SK-N-SH (cell line): Measurements from ENCODE around the gene PTPRK. TPM values are rescaled to one million over a fixed set of nuclear protein-coding genes. Genes with fewer than 3 reads are reported as not detected.
A peak's percentile ranks its signal among the peaks of the same experiment; 100 is the strongest.

Experiments
- CTCF ChIA-PET: fragments of 300-600, 350-600 bp; formaldehyde crosslinking; extraction: SDS; loops from one replicate; lab custom pipeline; 2021; lab: Yijun Ruan, JAX
- POLR2A ChIA-PET: fragments of 350-600 bp; sonication (Branson Sonifier 250); formaldehyde crosslinking; extraction: SDS; loops from one replicate; lab custom pipeline; 2020; ENCODE audit warnings: antibody characterized with exemption, inconsistent platforms; lab: Yijun Ruan, JAX
- DNase-seq: peaks from one replicate; pipeline ENCODE4 v3.0.0; 2012
- H2AFZ ChIP-seq: fragments of 200-600 bp; sonication (generic); 2 replicates; pipeline ENCODE4 v1.8.1; 2016; ENCODE audit warnings: antibody characterized with exemption, mild to moderate bottlenecking, low read depth
- H3F3A ChIP-seq: fragments of 200-600 bp; sonication (generic); replicated peaks from 2 replicates; pipeline ENCODE3; 2016; ENCODE audit warnings: antibody characterized with exemption, mild to moderate bottlenecking; ENCODE audit not compliant: insufficient read depth
- H3K27ac ChIP-seq, 2 experiments: fragments of 200-500 bp in 1 of 2; fragments of 200-600 bp in 1 of 2; sonication (Bioruptor generic) in 1 of 2; sonication (generic), shearing (Covaris generic) in 1 of 2; 2 replicates each; pipeline versions ENCODE4 v1.5.1 to v1.6.1; 2014 to 2016; ENCODE audit warnings: low read depth in 2 of 2, inconsistent platforms in 1 of 2, low read length in 1 of 2, mild to moderate bottlenecking in 1 of 2, mixed read lengths in 1 of 2
- H3K27me3 ChIP-seq: fragments of 200-600 bp; sonication (generic), shearing (Covaris generic); 2 replicates; pipeline ENCODE4 v1.6.1; 2016; ENCODE audit warnings: mixed run types; ENCODE audit not compliant: insufficient read depth
- H3K36me3 ChIP-seq, 2 experiments: fragments of 200-500 bp in 1 of 2; fragments of 200-600 bp in 1 of 2; sonication (Bioruptor generic) in 1 of 2; sonication (generic) in 1 of 2; replicated peaks in 1 of 2; 2 replicates each; pipeline versions ENCODE3 to v1.5.1; 2014 to 2016; ENCODE audit warnings: low read length in 1 of 2, mild to moderate bottlenecking in 1 of 2; ENCODE audit not compliant: insufficient read depth in 2 of 2, control insufficient read depth in 1 of 2
- H3K4me1 ChIP-seq, 2 experiments: fragments of 200-500 bp in 1 of 2; fragments of 200-600 bp in 1 of 2; sonication (Bioruptor generic) in 1 of 2; sonication (generic), shearing (Covaris generic) in 1 of 2; 2 replicates each; pipeline versions ENCODE4 v1.5.1 to v1.6.1; 2014 to 2016; ENCODE audit warnings: low read depth in 1 of 2, low read length in 1 of 2, mixed run types in 1 of 2; ENCODE audit not compliant: insufficient read depth in 2 of 2, control insufficient read depth in 1 of 2
- H3K4me2 ChIP-seq: fragments of 200-600 bp; sonication (generic), shearing (Covaris generic); 2 replicates; pipeline ENCODE4 v1.6.1; 2017; ENCODE audit warnings: mixed run types
- H3K4me3 ChIP-seq, 2 experiments: fragments of 200-500 bp in 1 of 2; fragments of 200-600 bp in 1 of 2; sonication (Bioruptor generic) in 1 of 2; sonication (generic), shearing (Covaris generic) in 1 of 2; 2 replicates each; pipeline versions ENCODE4 v1.5.1 to v1.8.1; 2014 to 2016; ENCODE audit warnings: low read depth in 2 of 2, inconsistent platforms in 1 of 2, low read length in 1 of 2, mild to moderate bottlenecking in 1 of 2, mixed read lengths in 1 of 2, moderate library complexity in 1 of 2
- H3K79me2 ChIP-seq: fragments of 200-600 bp; sonication (generic); 2 replicates; pipeline ENCODE4 v1.8.1; 2017; ENCODE audit warnings: mild to moderate bottlenecking; ENCODE audit not compliant: insufficient read depth
- H3K9ac ChIP-seq: fragments of 200-600 bp; sonication (generic); 2 replicates; pipeline ENCODE4 v1.6.1; 2017; ENCODE audit warnings: mixed run types
- H3K9me2 ChIP-seq: fragments of 200-600 bp; sonication (generic); 2 replicates; pipeline ENCODE4 v1.6.1; 2017; ENCODE audit warnings: mixed run types
- H3K9me3 ChIP-seq: fragments of 200-600 bp; sonication (generic); 2 replicates; pipeline ENCODE4 v1.6.1; 2017; ENCODE audit warnings: mixed run types, mild to moderate bottlenecking, moderate library complexity
- H4K20me1 ChIP-seq: fragments of 200-600 bp; sonication (generic); 2 replicates; pipeline ENCODE4 v1.6.1; 2017; ENCODE audit warnings: mild to moderate bottlenecking, mixed run types; ENCODE audit not compliant: insufficient read depth
- ELF1 ChIP-seq: IDR thresholded peaks from 2 replicates; pipeline ENCODE4 v1.4.0; 2012
- FOSL2 ChIP-seq: IDR thresholded peaks from 2 replicates; pipeline ENCODE4 v1.4.0; 2012; ENCODE audit warnings: low read depth, mild to moderate bottlenecking, moderate library complexity, borderline replicate concordance
- FOXJ3 ChIP-seq: sonication (generic); formaldehyde crosslinking; IDR thresholded peaks from 2 replicates; pipeline ENCODE4 v1.5.1; 2020; ENCODE audit warnings: mild to moderate bottlenecking, missing genetic modification reagents
- JUND ChIP-seq: IDR thresholded peaks from 2 replicates; pipeline ENCODE4 v1.4.0; 2012
- MEF2A ChIP-seq: IDR thresholded peaks from 2 replicates; pipeline ENCODE4 v1.4.0; 2012; ENCODE audit warnings: low read depth, borderline replicate concordance
- NFIC ChIP-seq: IDR thresholded peaks from 2 replicates; pipeline ENCODE4 v1.4.0; 2012; ENCODE audit warnings: borderline replicate concordance
- RFX5 ChIP-seq: IDR thresholded peaks from 2 replicates; pipeline ENCODE4 v1.6.1; 2012; ENCODE audit warnings: mild to moderate bottlenecking, improper control_type of control experiment, low read length
- RXRA ChIP-seq: IDR thresholded peaks from 2 replicates; pipeline ENCODE4 v1.4.0; 2012; ENCODE audit warnings: low read depth, mild to moderate bottlenecking, borderline replicate concordance
- SIN3A ChIP-seq: IDR thresholded peaks from 2 replicates; pipeline ENCODE4 v1.6.1; 2012; ENCODE audit warnings: low read depth, mild to moderate bottlenecking, low read length, moderate library complexity, borderline replicate concordance
- TAF1 ChIP-seq: IDR thresholded peaks from 2 replicates; pipeline ENCODE4 v1.6.1; 2012; ENCODE audit warnings: low read depth, mild to moderate bottlenecking, low read length, moderate library complexity, borderline replicate concordance
- TCF12 ChIP-seq: IDR thresholded peaks from 2 replicates; pipeline ENCODE4 v1.4.0; 2012
- YY1 ChIP-seq: IDR thresholded peaks from 2 replicates; pipeline ENCODE4 v1.4.0; 2012; ENCODE audit warnings: low read depth, mild to moderate bottlenecking
- WGBS: methylation state at CpG from one replicate; pipeline ENCODE4 v1.1.6; 2017; ENCODE audit warnings: low lambda C conversion rate; 5-methylcytosine and 5-hydroxymethylcytosine counted together
- polyA plus RNA-seq, 3 experiments: library from polyadenylated mRNA; depleted of rRNA; stranded (reverse); fragments of >200 nt; gene quantifications; 2 replicates each; pipeline ENCODE4 v1.2.3, GENCODE V29; 2012
- TF ChIP-seq, protein P1 (sequence below): fragments of 200-600 bp; sonication (generic); IDR thresholded peaks from 2 replicates; pipeline ENCODE4 v1.6.1; 2017; ENCODE audit warnings: antibody characterized with exemption, mild to moderate bottlenecking, moderate library complexity
- TF ChIP-seq, protein P2 (sequence below): IDR thresholded peaks from 2 replicates; pipeline ENCODE4 v1.4.0; 2012; ENCODE audit warnings: low read depth, borderline replicate concordance
- TF ChIP-seq, protein P3 (sequence below): IDR thresholded peaks from 2 replicates; pipeline ENCODE4; 2012
- TF ChIP-seq, protein P4 (sequence below): fragments of 150-350 bp; IDR thresholded peaks from 2 replicates; pipeline ENCODE4 v1.6.1; 2017; ENCODE audit warnings: antibody characterized with exemption, low read length, low read depth, borderline replicate concordance
- TF ChIP-seq, protein P5 (sequence below): IDR thresholded peaks from 2 replicates; pipeline ENCODE4 v1.6.1; 2012; ENCODE audit warnings: mild to moderate bottlenecking, low read depth, low read length, moderate library complexity
- TF ChIP-seq, protein P6 (sequence below): IDR thresholded peaks from 2 replicates; pipeline ENCODE4 v1.4.0; 2012; ENCODE audit warnings: low read depth, borderline replicate concordance

Gene PTPRK
- polyA plus RNA-seq, 1 of the 3 experiments (the other 2 are of a cell fraction), result 9.5 TPM

DNA sequence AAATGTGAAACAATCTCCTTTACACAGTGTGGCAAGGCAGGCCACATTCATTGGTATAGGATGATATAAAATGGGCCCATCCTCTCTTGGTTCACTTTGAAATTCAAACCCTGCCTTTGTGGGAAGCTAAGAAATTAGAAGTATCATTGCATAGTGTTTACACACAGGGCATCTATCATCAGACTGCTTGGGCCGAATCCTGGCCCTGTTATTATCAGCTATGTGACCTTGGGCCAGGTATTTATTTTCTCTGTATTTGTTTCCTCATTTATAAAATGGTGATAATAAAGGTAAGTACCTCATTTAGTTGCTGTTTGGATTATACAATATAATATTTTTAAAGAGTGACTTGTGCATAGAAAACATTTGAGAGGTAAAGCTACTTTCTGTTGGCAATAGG is 45.5 kb downstream of the PTPRK start:
- Histone ChIP-seq H3K9ac (no peak overlapping the region), H4K20me1 (no peaks in the 10 kb centered on the region; the same call in 1 of the 2 replicates), H3K9me3 (no peaks in the 10 kb centered on the region), H3K9me2 (no peaks in the 10 kb centered on the region), H3K36me3 (no peaks in the 10 kb centered on the region), H3K27me3 (no peaks in the 10 kb centered on the region), H3K4me3 (no peak overlapping the region), H3K4me1 (peaks cover 0 to 21% of the 10 kb centered on the region in 2 experiments; a peak in 3 of 4 replicates), H3K4me2 (peak overlapping the region; percentile 9; the same call in 1 of the 2 replicates), H3F3A (peaks cover 5% of the 10 kb centered on the region), H3K27ac (no peak overlapping the region), H2AFZ (no peak overlapping the region), H3K79me2 (peaks cover 46% of the 10 kb centered on the region)
- DNase-seq, result no peak
- CTCF ChIA-PET, result no interaction called here
- WGBS, result 68% methylated on average over 1 of the region's 1 CpG
- POLR2A ChIA-PET, result no interaction called here
- TF ChIP-seq, protein P1, sequence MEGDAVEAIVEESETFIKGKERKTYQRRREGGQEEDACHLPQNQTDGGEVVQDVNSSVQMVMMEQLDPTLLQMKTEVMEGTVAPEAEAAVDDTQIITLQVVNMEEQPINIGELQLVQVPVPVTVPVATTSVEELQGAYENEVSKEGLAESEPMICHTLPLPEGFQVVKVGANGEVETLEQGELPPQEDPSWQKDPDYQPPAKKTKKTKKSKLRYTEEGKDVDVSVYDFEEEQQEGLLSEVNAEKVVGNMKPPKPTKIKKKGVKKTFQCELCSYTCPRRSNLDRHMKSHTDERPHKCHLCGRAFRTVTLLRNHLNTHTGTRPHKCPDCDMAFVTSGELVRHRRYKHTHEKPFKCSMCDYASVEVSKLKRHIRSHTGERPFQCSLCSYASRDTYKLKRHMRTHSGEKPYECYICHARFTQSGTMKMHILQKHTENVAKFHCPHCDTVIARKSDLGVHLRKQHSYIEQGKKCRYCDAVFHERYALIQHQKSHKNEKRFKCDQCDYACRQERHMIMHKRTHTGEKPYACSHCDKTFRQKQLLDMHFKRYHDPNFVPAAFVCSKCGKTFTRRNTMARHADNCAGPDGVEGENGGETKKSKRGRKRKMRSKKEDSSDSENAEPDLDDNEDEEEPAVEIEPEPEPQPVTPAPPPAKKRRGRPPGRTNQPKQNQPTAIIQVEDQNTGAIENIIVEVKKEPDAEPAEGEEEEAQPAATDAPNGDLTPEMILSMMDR, result no peak
- TF ChIP-seq TCF12, result no peak
- TF ChIP-seq, protein P2, sequence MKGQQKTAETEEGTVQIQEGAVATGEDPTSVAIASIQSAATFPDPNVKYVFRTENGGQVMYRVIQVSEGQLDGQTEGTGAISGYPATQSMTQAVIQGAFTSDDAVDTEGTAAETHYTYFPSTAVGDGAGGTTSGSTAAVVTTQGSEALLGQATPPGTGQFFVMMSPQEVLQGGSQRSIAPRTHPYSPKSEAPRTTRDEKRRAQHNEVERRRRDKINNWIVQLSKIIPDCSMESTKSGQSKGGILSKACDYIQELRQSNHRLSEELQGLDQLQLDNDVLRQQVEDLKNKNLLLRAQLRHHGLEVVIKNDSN, result no peak
- TF ChIP-seq FOXJ3 (CRISPR knock-in tag), result no peak
- TF ChIP-seq, protein P3, sequence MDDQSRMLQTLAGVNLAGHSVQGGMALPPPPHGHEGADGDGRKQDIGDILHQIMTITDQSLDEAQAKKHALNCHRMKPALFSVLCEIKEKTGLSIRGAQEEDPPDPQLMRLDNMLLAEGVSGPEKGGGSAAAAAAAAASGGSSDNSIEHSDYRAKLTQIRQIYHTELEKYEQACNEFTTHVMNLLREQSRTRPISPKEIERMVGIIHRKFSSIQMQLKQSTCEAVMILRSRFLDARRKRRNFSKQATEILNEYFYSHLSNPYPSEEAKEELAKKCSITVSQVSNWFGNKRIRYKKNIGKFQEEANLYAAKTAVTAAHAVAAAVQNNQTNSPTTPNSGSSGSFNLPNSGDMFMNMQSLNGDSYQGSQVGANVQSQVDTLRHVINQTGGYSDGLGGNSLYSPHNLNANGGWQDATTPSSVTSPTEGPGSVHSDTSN, result no peak
- TF ChIP-seq, protein P4, sequence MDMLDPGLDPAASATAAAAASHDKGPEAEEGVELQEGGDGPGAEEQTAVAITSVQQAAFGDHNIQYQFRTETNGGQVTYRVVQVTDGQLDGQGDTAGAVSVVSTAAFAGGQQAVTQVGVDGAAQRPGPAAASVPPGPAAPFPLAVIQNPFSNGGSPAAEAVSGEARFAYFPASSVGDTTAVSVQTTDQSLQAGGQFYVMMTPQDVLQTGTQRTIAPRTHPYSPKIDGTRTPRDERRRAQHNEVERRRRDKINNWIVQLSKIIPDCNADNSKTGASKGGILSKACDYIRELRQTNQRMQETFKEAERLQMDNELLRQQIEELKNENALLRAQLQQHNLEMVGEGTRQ, result no peak
- TF ChIP-seq ELF1, result no peak
- TF ChIP-seq JUND, result no peak
- TF ChIP-seq NFIC, result no peak
- no peak for TF ChIP-seq FOSL2
- TF ChIP-seq SIN3A, result no peak

DNA sequence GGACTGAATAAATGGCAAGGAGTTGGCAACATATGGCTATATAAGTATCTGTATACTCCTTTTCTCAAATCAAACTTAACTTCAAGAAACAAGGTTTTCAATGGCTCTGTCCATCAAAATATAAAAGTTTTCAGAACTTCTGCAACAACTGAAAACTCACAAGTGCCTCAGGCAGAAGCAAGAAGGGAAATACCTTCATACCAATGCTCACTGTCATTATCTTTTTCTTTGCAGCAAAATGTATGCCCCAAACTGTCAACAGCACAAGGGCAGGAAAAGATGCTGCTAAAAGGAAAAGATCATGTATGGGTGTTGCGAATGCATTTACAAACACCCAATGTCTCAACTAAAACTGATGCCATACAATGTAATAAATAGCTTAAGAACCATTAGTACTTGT is 45.9 kb downstream of the PTPRK start:
- Histone ChIP-seq H3K9ac (no peak overlapping the region), H3F3A (peaks cover 5% of the 10 kb centered on the region), H3K27me3 (no peaks in the 10 kb centered on the region), H3K4me3 (no peak overlapping the region), H3K4me2 (peak overlapping the region; percentile 9; the same call in 1 of the 2 replicates), H3K27ac (0 out of 4 replicates have a peak overlapping the region, but pooled peaks of 1 of the 2 experiments have one; percentile 11), H3K4me1 (peaks cover 0 to 21% of the 10 kb centered on the region in 2 experiments; a peak in 3 of 4 replicates), H3K79me2 (peaks cover 46% of the 10 kb centered on the region), H4K20me1 (no peaks in the 10 kb centered on the region; the same call in 1 of the 2 replicates), H2AFZ (no peak overlapping the region), H3K9me3 (no peaks in the 10 kb centered on the region), H3K36me3 (no peaks in the 10 kb centered on the region), H3K9me2 (no peaks in the 10 kb centered on the region)
- whole genome bisulfite sequencing, result 95% methylated on average over 1 of the region's 1 CpG
- ChIA-PET POLR2A (no interaction called here), CTCF (no interaction called here)
- no peak for DNase-seq
- TF ChIP-seq TAF1, result no peak
- no peak for TF ChIP-seq ELF1
- TF ChIP-seq, protein P5, sequence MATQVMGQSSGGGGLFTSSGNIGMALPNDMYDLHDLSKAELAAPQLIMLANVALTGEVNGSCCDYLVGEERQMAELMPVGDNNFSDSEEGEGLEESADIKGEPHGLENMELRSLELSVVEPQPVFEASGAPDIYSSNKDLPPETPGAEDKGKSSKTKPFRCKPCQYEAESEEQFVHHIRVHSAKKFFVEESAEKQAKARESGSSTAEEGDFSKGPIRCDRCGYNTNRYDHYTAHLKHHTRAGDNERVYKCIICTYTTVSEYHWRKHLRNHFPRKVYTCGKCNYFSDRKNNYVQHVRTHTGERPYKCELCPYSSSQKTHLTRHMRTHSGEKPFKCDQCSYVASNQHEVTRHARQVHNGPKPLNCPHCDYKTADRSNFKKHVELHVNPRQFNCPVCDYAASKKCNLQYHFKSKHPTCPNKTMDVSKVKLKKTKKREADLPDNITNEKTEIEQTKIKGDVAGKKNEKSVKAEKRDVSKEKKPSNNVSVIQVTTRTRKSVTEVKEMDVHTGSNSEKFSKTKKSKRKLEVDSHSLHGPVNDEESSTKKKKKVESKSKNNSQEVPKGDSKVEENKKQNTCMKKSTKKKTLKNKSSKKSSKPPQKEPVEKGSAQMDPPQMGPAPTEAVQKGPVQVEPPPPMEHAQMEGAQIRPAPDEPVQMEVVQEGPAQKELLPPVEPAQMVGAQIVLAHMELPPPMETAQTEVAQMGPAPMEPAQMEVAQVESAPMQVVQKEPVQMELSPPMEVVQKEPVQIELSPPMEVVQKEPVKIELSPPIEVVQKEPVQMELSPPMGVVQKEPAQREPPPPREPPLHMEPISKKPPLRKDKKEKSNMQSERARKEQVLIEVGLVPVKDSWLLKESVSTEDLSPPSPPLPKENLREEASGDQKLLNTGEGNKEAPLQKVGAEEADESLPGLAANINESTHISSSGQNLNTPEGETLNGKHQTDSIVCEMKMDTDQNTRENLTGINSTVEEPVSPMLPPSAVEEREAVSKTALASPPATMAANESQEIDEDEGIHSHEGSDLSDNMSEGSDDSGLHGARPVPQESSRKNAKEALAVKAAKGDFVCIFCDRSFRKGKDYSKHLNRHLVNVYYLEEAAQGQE, result no peak
- no peak for TF ChIP-seq RXRA
- no peak for TF ChIP-seq YY1
- TF ChIP-seq MEF2A, result no peak
- TF ChIP-seq RFX5, result no peak
- TF ChIP-seq, protein P6, sequence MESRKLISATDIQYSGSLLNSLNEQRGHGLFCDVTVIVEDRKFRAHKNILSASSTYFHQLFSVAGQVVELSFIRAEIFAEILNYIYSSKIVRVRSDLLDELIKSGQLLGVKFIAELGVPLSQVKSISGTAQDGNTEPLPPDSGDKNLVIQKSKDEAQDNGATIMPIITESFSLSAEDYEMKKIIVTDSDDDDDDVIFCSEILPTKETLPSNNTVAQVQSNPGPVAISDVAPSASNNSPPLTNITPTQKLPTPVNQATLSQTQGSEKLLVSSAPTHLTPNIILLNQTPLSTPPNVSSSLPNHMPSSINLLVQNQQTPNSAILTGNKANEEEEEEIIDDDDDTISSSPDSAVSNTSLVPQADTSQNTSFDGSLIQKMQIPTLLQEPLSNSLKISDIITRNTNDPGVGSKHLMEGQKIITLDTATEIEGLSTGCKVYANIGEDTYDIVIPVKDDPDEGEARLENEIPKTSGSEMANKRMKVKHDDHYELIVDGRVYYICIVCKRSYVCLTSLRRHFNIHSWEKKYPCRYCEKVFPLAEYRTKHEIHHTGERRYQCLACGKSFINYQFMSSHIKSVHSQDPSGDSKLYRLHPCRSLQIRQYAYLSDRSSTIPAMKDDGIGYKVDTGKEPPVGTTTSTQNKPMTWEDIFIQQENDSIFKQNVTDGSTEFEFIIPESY, result no peak
